Thoracic aorta (tissue), 2 donors: ENCODE measurements around the gene IGFBP5. TPM values are rescaled to one million over a fixed set of nuclear protein-coding genes. Genes with fewer than 3 reads are reported as not detected.

Experiments used
- ATAC-seq: fragments of 150-250 bp; one replicate; pipeline ENCODE4 v1.8.0; 2017; ENCODE audit warnings: low read depth; ENCODE audit not compliant: insufficient number of reproducible peaks, low FRiP score
- DNase-seq: peaks from one replicate; pipeline ENCODE4 v3.0.0-alpha.2; 2020; ENCODE audit warnings: low spot score
- H3K27ac ChIP-seq, 2 donors: fragments of 200-600 bp; sonication (generic); 1 replicate in 1 of 2; 2 replicates in 1 of 2; pipeline ENCODE4 v1.5.1; 2016; ENCODE audit warnings: mild to moderate bottlenecking in 2 of 2, moderate library complexity in 2 of 2
- H3K27me3 ChIP-seq: fragments of 200-600 bp; sonication (generic); replicated peaks from 2 replicates; pipeline ENCODE4 v1.6.0; 2016; ENCODE audit warnings: mild to moderate bottlenecking; ENCODE audit not compliant: insufficient read depth
- H3K36me3 ChIP-seq: fragments of 200-600 bp; sonication (generic); one replicate; pipeline ENCODE4 v1.5.1; 2016
- H3K4me1 ChIP-seq, 2 donors: fragments of 200-600 bp; sonication (generic); 1 replicate in 1 of 2; 2 replicates in 1 of 2; pipeline versions ENCODE4 v1.5.1 to v1.6.0; 2016; ENCODE audit warnings: low read depth in 2 of 2, mild to moderate bottlenecking in 1 of 2; ENCODE audit not compliant: control insufficient read depth in 1 of 2
- H3K4me3 ChIP-seq: fragments of 200-600 bp; sonication (generic); 2 replicates; pipeline ENCODE4 v1.5.1; 2016; ENCODE audit warnings: mild to moderate bottlenecking
- H3K9me3 ChIP-seq: fragments of 200-600 bp; sonication (generic); 2 replicates; pipeline ENCODE4 v1.5.1; 2016
- CTCF ChIP-seq: fragments of 200-600 bp; sonication (generic); IDR thresholded peaks from one replicate; pipeline ENCODE4 v1.5.1; 2019; ENCODE audit warnings: antibody characterized with exemption
- total RNA-seq, 2 donors: library from RNA; depleted of rRNA; stranded (reverse); fragments of >200 nt; gene quantifications; one replicate each; pipeline versions ENCODE4 v1.1.0 to v1.2.3, GENCODE V29; 2016

IGFBP5 gene
- total RNA-seq, 2 donors from 2014 or later = 482 to 2,105 TPM

- ATAC-seq (no peak), DNase-seq (no peak)
- Histone ChIP-seq H3K4me3 (no peak overlapping the region), H3K27ac (no peak overlapping the region), H3K4me1 (peaks cover 13 to 42% of the 10 kb centered on the region in 2 donors), H3K9me3 (no peaks in the 10 kb centered on the region), H3K27me3 (no peaks in the 10 kb centered on the region), H3K36me3 (peaks cover 30% of the 10 kb centered on the region)
- no peak for TF ChIP-seq CTCF
Observed at GRCh38 chr2:216660496-216660895, 34.9 kb downstream of the IGFBP5 start.

GRCh38 chr2:216659276-216659675 lies 36.1 kb downstream of the IGFBP5 start:
- DNase-seq = no peak
- Histone ChIP-seq H3K36me3 (peaks cover 30% of the 10 kb centered on the region), H3K9me3 (no peaks in the 10 kb centered on the region)

GRCh38 chr2:216658757-216659156 lies 36.6 kb downstream of the IGFBP5 start:
- Histone ChIP-seq H3K36me3 (peaks cover 26% of the 10 kb centered on the region), H3K4me3 (no peak overlapping the region), H3K9me3 (no peaks in the 10 kb centered on the region), H3K27me3 (no peaks in the 10 kb centered on the region), H3K27ac (peak overlapping the region in 1 of 2 donors; percentile 2), H3K4me1 (peaks cover 22 to 47% of the 10 kb centered on the region in 2 donors)
- TF ChIP-seq CTCF = no peak
- no peak for DNase-seq
- no peak for ATAC-seq

More at GRCh38 chr2:216659276-216659675, 36.1 kb downstream of the IGFBP5 start:
- no peaks in the 10 kb centered on the region for H3K27me3 ChIP-seq
- peaks cover 16 to 41% of the 10 kb centered on the region in 2 donors for H3K4me1 ChIP-seq
- no peak for ATAC-seq
- H3K27ac ChIP-seq = no peak overlapping the region
- no peak for TF ChIP-seq CTCF
- no peak overlapping the region for H3K4me3 ChIP-seq

GRCh38 chr2:216657980-216658379 lies 37.4 kb downstream of the IGFBP5 start:
- peak overlapping the region in 1 of 2 donors; percentile 59 for H3K27ac ChIP-seq
- ATAC-seq = no peak
- H3K9me3 ChIP-seq = no peaks in the 10 kb centered on the region
- peaks cover 22% of the 10 kb centered on the region for H3K36me3 ChIP-seq
- no peak for TF ChIP-seq CTCF
- no peak overlapping the region for H3K4me3 ChIP-seq
- DNase-seq = no peak
- H3K27me3 ChIP-seq = no peaks in the 10 kb centered on the region
- peaks cover 26 to 54% of the 10 kb centered on the region in 2 donors for H3K4me1 ChIP-seq

- DNase-seq (no peak), ATAC-seq (no peak)
- no peaks in the 10 kb centered on the region for H3K27me3 ChIP-seq
- H3K4me3 ChIP-seq = no peak overlapping the region
- no peaks in the 10 kb centered on the region for H3K9me3 ChIP-seq
- H3K27ac ChIP-seq = peak overlapping the region; percentile 59 to 62
- peaks cover 21% of the 10 kb centered on the region for H3K36me3 ChIP-seq
- H3K4me1 ChIP-seq = peaks cover 31 to 62% of the 10 kb centered on the region in 2 donors
- TF ChIP-seq CTCF = no peak
Observed at GRCh38 chr2:216657086-216657855, 38.1 kb downstream of the IGFBP5 start.
